Neuronal stem cell (in vitro differentiated cells): Measurements from ENCODE around the gene PIP5K1C.

ENCODE experiments used
- DNase-seq: peaks from one replicate; pipeline ENCODE4 v3.0.0-alpha.2; 2013; ENCODE audit warnings: low spot score
- H2AFZ ChIP-seq: one replicate; pipeline ENCODE4 v1.6.1; 2013; ENCODE audit warnings: mild to moderate bottlenecking, low read length, inconsistent platforms
- H2AK5ac ChIP-seq: 2 replicates; pipeline ENCODE4 v1.6.1; 2013; ENCODE audit warnings: low read depth, mild to moderate bottlenecking, inconsistent platforms, low read length, moderate library complexity, mixed read lengths
- H2BK120ac ChIP-seq: 2 replicates; pipeline ENCODE4 v1.6.1; 2013; ENCODE audit warnings: low read depth, mild to moderate bottlenecking, inconsistent platforms, low read length, moderate library complexity, mixed read lengths
- H2BK12ac ChIP-seq: one replicate; pipeline ENCODE4 v1.6.1; 2013; ENCODE audit warnings: low read length, inconsistent platforms
- H2BK15ac ChIP-seq: 2 replicates; pipeline ENCODE4 v1.6.1; 2013; ENCODE audit warnings: mild to moderate bottlenecking, low read length, inconsistent platforms, mixed read lengths
- H2BK5ac ChIP-seq: one replicate; pipeline ENCODE4 v1.6.1; 2013; ENCODE audit warnings: inconsistent platforms, mild to moderate bottlenecking, low read length, moderate library complexity
- H3K14ac ChIP-seq: one replicate; pipeline ENCODE4 v1.6.1; 2013; ENCODE audit warnings: low read length, inconsistent platforms
- H3K18ac ChIP-seq: 2 replicates; pipeline ENCODE4 v1.6.1; 2013; ENCODE audit warnings: low read length, inconsistent platforms
- H3K23ac ChIP-seq: 2 replicates; pipeline ENCODE4 v1.6.1; 2013; ENCODE audit warnings: low read depth, mild to moderate bottlenecking, mixed read lengths, low read length, inconsistent platforms; ENCODE audit not compliant: poor library complexity
- H3K27ac ChIP-seq: replicated peaks from 3 replicates; pipeline ENCODE4 v1.5.1; 2013; ENCODE audit warnings: low read length, inconsistent platforms
- H3K27me3 ChIP-seq, 3 experiments: 2 replicates each; pipeline ENCODE4 v1.6.1; 2013; ENCODE audit warnings: low read length in 3 of 3, mild to moderate bottlenecking in 2 of 3, inconsistent platforms in 1 of 3, low read depth in 1 of 3, mixed read lengths in 1 of 3, moderate library complexity in 1 of 3; ENCODE audit not compliant: control insufficient read depth in 3 of 3, insufficient read depth in 3 of 3
- H3K36me3 ChIP-seq, 2 donors: replicated peaks in 1 of 2; 2 replicates each; pipeline ENCODE4 v1.6.1; 2013; ENCODE audit warnings: low read length in 2 of 2; ENCODE audit not compliant: control insufficient read depth in 2 of 2, insufficient read depth in 2 of 2
- H3K4ac ChIP-seq: 2 replicates; pipeline ENCODE4 v1.6.1; 2013; ENCODE audit warnings: inconsistent platforms, mild to moderate bottlenecking, low read length, moderate library complexity
- H3K4me1 ChIP-seq, 2 donors: 1 replicate in 1 of 2; 2 replicates in 1 of 2; pipeline ENCODE4 v1.6.1; 2013; ENCODE audit warnings: low read length in 2 of 2, low read depth in 1 of 2; ENCODE audit not compliant: control insufficient read depth in 2 of 2, insufficient read depth in 1 of 2
- H3K4me2 ChIP-seq: one replicate; pipeline ENCODE4 v1.6.1; 2013; ENCODE audit warnings: mild to moderate bottlenecking, low read length, inconsistent platforms; ENCODE audit not compliant: insufficient read depth, poor library complexity, severe bottlenecking
- H3K4me3 ChIP-seq, 2 donors: 2 replicates each; pipeline ENCODE4 v1.5.1; 2013; ENCODE audit warnings: low read length in 2 of 2, mild to moderate bottlenecking in 2 of 2, inconsistent platforms in 1 of 2, moderate library complexity in 1 of 2
- H3K79me1 ChIP-seq: one replicate; pipeline ENCODE4 v1.6.1; 2013; ENCODE audit warnings: low read depth, mild to moderate bottlenecking, inconsistent platforms, low read length, moderate library complexity
- H3K9ac ChIP-seq: one replicate; pipeline ENCODE4 v1.6.1; 2013; ENCODE audit warnings: mild to moderate bottlenecking, low read depth, low read length, inconsistent platforms; ENCODE audit not compliant: poor library complexity
- H3K9me3 ChIP-seq, 2 donors: replicated peaks in 1 of 2; 2 replicates each; pipeline versions ENCODE3 to v1.6.1; 2013; ENCODE audit warnings: low read length in 2 of 2, mild to moderate bottlenecking in 2 of 2, inconsistent platforms in 1 of 2, low read depth in 1 of 2, mixed read lengths in 1 of 2, moderate library complexity in 1 of 2; ENCODE audit not compliant: control insufficient read depth in 2 of 2, insufficient read depth in 1 of 2
- H4K8ac ChIP-seq: one replicate; pipeline ENCODE4 v1.6.1; 2013; ENCODE audit warnings: low read depth, mild to moderate bottlenecking, inconsistent platforms, low read length, moderate library complexity
- H4K91ac ChIP-seq: one replicate; pipeline ENCODE4 v1.6.1; 2013; ENCODE audit warnings: low read length, low read depth, mild to moderate bottlenecking, inconsistent platforms; ENCODE audit not compliant: poor library complexity
- WGBS, 2 donors: extraction: QIAGEN DNeasy Blood & Tissue Kit; methylation state at CpG; one replicate each; pipeline ENCODE4 v1.1.7; 2013; ENCODE audit warnings: missing lambda C conversion rate in 2 of 2, mixed read lengths in 1 of 2; ENCODE audit not compliant: insufficient read length in 2 of 2, insufficient replicate concordance in 1 of 2; ENCODE audit errors: extremely low coverage in 2 of 2; 5-methylcytosine and 5-hydroxymethylcytosine counted together

PIP5K1C gene

GRCh38 chr19:3732108-3732507 is 31.8 kb upstream of the PIP5K1C start:
- H4K8ac ChIP-seq: no peak overlapping the region

GRCh38 chr19:3730457-3730958 is 30.2 kb upstream of the PIP5K1C start:
- Histone ChIP-seq H3K9ac (no peak overlapping the region), H2BK12ac (no peak overlapping the region)
- WGBS, 2 donors: no CpG with 5 or more reads among the region's 32 CpGs

More at GRCh38 chr19:3732108-3732507, 31.8 kb upstream of the PIP5K1C start:
- Histone ChIP-seq H3K9ac (no peak overlapping the region), H3K27ac (no peak overlapping the region), H3K23ac (no peak overlapping the region), H2BK120ac (no peak overlapping the region), H2AFZ (no peak overlapping the region), H3K27me3 (no peaks in the 10 kb centered on the region), H3K14ac (no peak overlapping the region), H2BK5ac (no peak overlapping the region), H2AK5ac (no peak overlapping the region), H3K36me3 (no peaks in the 10 kb centered on the region), H3K4me1 (no peaks in the 10 kb centered on the region), H3K79me1 (peaks cover 2% of the 10 kb centered on the region), H3K4me2 (no peak overlapping the region), H3K4me3 (no peak overlapping the region), H3K18ac (no peak overlapping the region), H2BK12ac (no peak overlapping the region), H4K91ac (no peak overlapping the region), H2BK15ac (no peak overlapping the region), H3K9me3 (peaks cover 0 to 4% of the 10 kb centered on the region in 2 donors), H3K4ac (no peak overlapping the region)
- no CpG with 5 or more reads among the region's 1 CpG for WGBS, 2 donors
- DNase-seq: no peak

GRCh38 chr19:3725640-3726310 is 25.5 kb upstream of the PIP5K1C start:
- Histone ChIP-seq H3K79me1 (peaks cover 2% of the 10 kb centered on the region), H2BK120ac (no peak overlapping the region), H3K9me3 (peaks cover 0 to 3% of the 10 kb centered on the region in 2 donors), H3K9ac (no peak overlapping the region), H3K36me3 (no peaks in the 10 kb centered on the region), H3K23ac (peak overlapping the region; percentile 55), H2AK5ac (peak overlapping the region; percentile 56), H3K4me3 (peak overlapping the region in 1 of 2 donors; percentile 43), H2AFZ (no peak overlapping the region), H2BK12ac (no peak overlapping the region), H3K4ac (no peak overlapping the region), H3K27ac (no peak overlapping the region), H2BK15ac (no peak overlapping the region), H4K8ac (no peak overlapping the region), H3K4me2 (peak overlapping the region; percentile 18), H3K18ac (peak overlapping the region; percentile 71), H2BK5ac (no peak overlapping the region), H3K27me3 (peaks cover 0 to 29% (median 5%) of the 10 kb centered on the region in 3 experiments), H3K4me1 (peaks cover 6 to 17% of the 10 kb centered on the region in 2 donors), H4K91ac (no peak overlapping the region), H3K14ac (no peak overlapping the region)
- WGBS, 2 donors: no CpG with 5 or more reads among the region's 14 CpGs
- DNase-seq: no peak

More at GRCh38 chr19:3730457-3730958, 30.2 kb upstream of the PIP5K1C start:
- Histone ChIP-seq H3K4ac (peak overlapping the region; percentile 37), H2BK15ac (no peak overlapping the region), H3K4me3 (no peak overlapping the region), H3K23ac (peak overlapping the region; percentile 16), H2BK120ac (no peak overlapping the region), H3K27ac (no peak overlapping the region), H3K9me3 (peaks cover 0 to 4% of the 10 kb centered on the region in 2 donors), H3K14ac (no peak overlapping the region), H4K8ac (no peak overlapping the region), H2BK5ac (peak overlapping the region; percentile 82), H3K36me3 (no peaks in the 10 kb centered on the region), H3K4me2 (no peak overlapping the region), H4K91ac (no peak overlapping the region), H3K4me1 (peaks cover 0 to 5% of the 10 kb centered on the region in 2 donors), H2AFZ (no peak overlapping the region), H2AK5ac (no peak overlapping the region), H3K18ac (no peak overlapping the region), H3K79me1 (peaks cover 3% of the 10 kb centered on the region), H3K27me3 (peaks cover 0 to 6% (median 0%) of the 10 kb centered on the region in 3 experiments)
- DNase-seq: no peak

GRCh38 chr19:3725121-3725520 is 24.9 kb upstream of the PIP5K1C start:
- Histone ChIP-seq H3K27me3 (peaks cover 0 to 29% (median 5%) of the 10 kb centered on the region in 3 experiments), H2BK12ac (no peak overlapping the region), H2BK15ac (peak overlapping the region; percentile 49), H3K23ac (no peak overlapping the region), H3K27ac (no peak overlapping the region), H2AK5ac (peak overlapping the region; percentile 83), H4K8ac (no peak overlapping the region), H3K9me3 (peaks cover 0 to 3% of the 10 kb centered on the region in 2 donors), H2AFZ (no peak overlapping the region), H3K79me1 (peaks cover 2% of the 10 kb centered on the region), H3K4me1 (peaks cover 6 to 17% of the 10 kb centered on the region in 2 donors), H3K4me3 (no peak overlapping the region), H3K18ac (no peak overlapping the region), H3K14ac (no peak overlapping the region), H3K36me3 (no peaks in the 10 kb centered on the region), H2BK5ac (no peak overlapping the region), H3K9ac (no peak overlapping the region), H4K91ac (no peak overlapping the region), H3K4ac (no peak overlapping the region), H3K4me2 (no peak overlapping the region), H2BK120ac (no peak overlapping the region)
- WGBS, 2 donors: no CpG with 5 or more reads among the region's 3 CpGs
- DNase-seq: no peak
